Natural killer cell (primary cell): ENCODE measurements around the gene ANKLE2. TPM values are rescaled to one million over a fixed set of nuclear protein-coding genes. Genes with fewer than 3 reads are reported as not detected.

ENCODE experiments used
- ATAC-seq, 3 donors: fragments of 150-1000 bp in 2 of 3; fragments of 200-7000 bp in 1 of 3; cut with Tn5 transposase; 1 replicate in 1 of 3; 2 replicates in 2 of 3; pipeline ENCODE4 v1.10.0; 2021; ENCODE audit warnings: mild to moderate bottlenecking in 2 of 3, moderate library complexity in 2 of 3
- DNase-seq, 2 donors: peaks; one replicate each; pipeline versions ENCODE4 v3.0.0 to v3.0.0-alpha.2; 2013 to 2021; ENCODE audit warnings: mixed read lengths in 1 of 2
- H3K27ac ChIP-seq: one replicate; pipeline ENCODE4 v1.5.1; 2013; ENCODE audit warnings: mild to moderate bottlenecking, low read length
- H3K27me3 ChIP-seq: one replicate; pipeline ENCODE4 v1.6.1; 2013; ENCODE audit warnings: low read length; ENCODE audit not compliant: control insufficient read depth, insufficient read depth
- H3K36me3 ChIP-seq: one replicate; pipeline ENCODE4 v1.6.1; 2013; ENCODE audit warnings: low read length; ENCODE audit not compliant: control insufficient read depth, insufficient read depth
- H3K4me1 ChIP-seq: one replicate; pipeline ENCODE4 v1.6.1; 2013; ENCODE audit warnings: low read length; ENCODE audit not compliant: control insufficient read depth, insufficient read depth
- H3K4me3 ChIP-seq: one replicate; pipeline ENCODE4 v1.5.1; 2013; ENCODE audit warnings: low read length
- H3K9me3 ChIP-seq: one replicate; pipeline ENCODE4 v1.6.1; 2013; ENCODE audit warnings: low read length; ENCODE audit not compliant: control insufficient read depth, insufficient read depth
- H3K27ac Mint-ChIP-seq, 2 donors: one replicate each; pipeline ENCODE4 v1.8.0; 2022; ENCODE audit warnings: mild to moderate bottlenecking in 2 of 2, mixed read lengths in 2 of 2, moderate library complexity in 1 of 2
- H3K27me3 Mint-ChIP-seq, 2 donors: one replicate each; pipeline ENCODE4 v1.8.0; 2022; ENCODE audit warnings: low read depth in 2 of 2, mixed read lengths in 2 of 2
- H3K36me3 Mint-ChIP-seq: one replicate; pipeline ENCODE4 v1.8.0; 2022; ENCODE audit warnings: mixed read lengths
- H3K4me1 Mint-ChIP-seq, 2 donors: one replicate each; pipeline ENCODE4 v1.8.0; 2022; ENCODE audit warnings: mixed read lengths in 2 of 2
- H3K4me3 Mint-ChIP-seq: one replicate; pipeline ENCODE4 v1.8.0; 2022; ENCODE audit warnings: mild to moderate bottlenecking, moderate library complexity, mixed read lengths
- H3K9me3 Mint-ChIP-seq, 2 donors: one replicate each; pipeline ENCODE4 v1.8.0; 2022; ENCODE audit warnings: mixed read lengths in 2 of 2
- CTCF ChIP-seq: fragments of 200-600 bp; IDR thresholded peaks from one replicate; pipeline ENCODE4 v1.8.0; 2022; ENCODE audit warnings: antibody characterized with exemption
- WGBS: methylation state at CpG from one replicate; pipeline ENCODE4 v1.1.7; 2013; ENCODE audit warnings: missing lambda C conversion rate; ENCODE audit not compliant: insufficient coverage; 5-methylcytosine and 5-hydroxymethylcytosine counted together
- intact Hi-C: fragments of 100-400 bp; cut with micrococcal nuclease; formaldehyde crosslinking; loops from one replicate; pipeline ENCODE4 v1.14.2; 2022
- total RNA-seq, 4 donors: library from RNA; stranded (reverse); fragments of 120-200 nt in 1 of 4; gene quantifications; one replicate each; pipeline versions ENCODE4 v1.2.3 to v1.2.4, GENCODE V29; 2013 to 2022

ANKLE2 gene
- total RNA-seq, 3 donors from 2014 or later (not counting 1 experiment from before 2014, with no cell fraction given), result 67.3 to 86.4 (median 84.6) TPM

GRCh38 chr12:132787877-132788276 is 26.2 kb upstream of the ANKLE2 start:
- 92% methylated on average over 15 of the region's 15 CpGs for WGBS

GRCh38 chr12:132786192-132786591 is 24.6 kb upstream of the ANKLE2 start:
- Histone ChIP-seq H3K27me3 (no peaks in the 10 kb centered on the region), H3K9me3 (no peaks in the 10 kb centered on the region), H3K4me3 (no peak overlapping the region), H3K36me3 (peaks cover 64% of the 10 kb centered on the region), H3K27ac (no peak overlapping the region), H3K4me1 (no peaks in the 10 kb centered on the region)
- DNase-seq (no peak), ATAC-seq (no peak)
- Mint-ChIP-seq H3K27me3 (no peaks in the 10 kb centered on the region), H3K9me3 (no peaks in the 10 kb centered on the region), H3K4me3 (no peak overlapping the region), H3K4me1 (peaks cover 0 to under 1% of the 10 kb centered on the region in 2 donors), H3K27ac (no peak overlapping the region), H3K36me3 (no peaks in the 10 kb centered on the region)
- intact Hi-C loops, result no loop called here
- WGBS, result 97% methylated on average over 21 of the region's 21 CpGs
- no peak for TF ChIP-seq CTCF

More at GRCh38 chr12:132787877-132788276, 26.2 kb upstream of the ANKLE2 start:
- H3K27ac ChIP-seq, result no peak overlapping the region
- ATAC-seq, result no peak
- H3K4me1 ChIP-seq, result no peaks in the 10 kb centered on the region
- H3K27ac Mint-ChIP-seq, result peak overlapping the region; percentile 36 to 41
- no peak for DNase-seq
- no peaks in the 10 kb centered on the region for H3K27me3 ChIP-seq
- no peaks in the 10 kb centered on the region for H3K9me3 ChIP-seq
- H3K36me3 Mint-ChIP-seq, result no peaks in the 10 kb centered on the region
- H3K27me3 Mint-ChIP-seq, result no peaks in the 10 kb centered on the region
- H3K36me3 ChIP-seq, result peaks cover 52% of the 10 kb centered on the region
- no peak for TF ChIP-seq CTCF
- H3K4me3 ChIP-seq, result no peak overlapping the region
- no peaks in the 10 kb centered on the region for H3K9me3 Mint-ChIP-seq
- intact Hi-C loops, result no loop called here
- H3K4me3 Mint-ChIP-seq, result no peak overlapping the region
- peaks cover 0 to 9% of the 10 kb centered on the region in 2 donors for H3K4me1 Mint-ChIP-seq

GRCh38 chr12:132784580-132784979 is 22.9 kb upstream of the ANKLE2 start:
- H3K9me3 Mint-ChIP-seq, result no peaks in the 10 kb centered on the region
- ATAC-seq (peak in 1 of 3 donors; percentile 31), DNase-seq (no peak)
- H3K4me3 Mint-ChIP-seq, result no peak overlapping the region
- Histone ChIP-seq H3K36me3 (peaks cover 72% of the 10 kb centered on the region), H3K4me3 (no peak overlapping the region), H3K27me3 (no peaks in the 10 kb centered on the region), H3K27ac (no peak overlapping the region), H3K4me1 (no peaks in the 10 kb centered on the region), H3K9me3 (no peaks in the 10 kb centered on the region)
- H3K27ac Mint-ChIP-seq, result peak overlapping the region in 1 of 2 donors; percentile 64
- WGBS, result 89% methylated on average over 9 of the region's 9 CpGs
- H3K27me3 Mint-ChIP-seq, result no peaks in the 10 kb centered on the region
- intact Hi-C loops, result no loop called here
- no peak for TF ChIP-seq CTCF
- no peaks in the 10 kb centered on the region for H3K36me3 Mint-ChIP-seq
- H3K4me1 Mint-ChIP-seq, result no peaks in the 10 kb centered on the region

- no peaks in the 10 kb centered on the region for H3K9me3 Mint-ChIP-seq
- Histone ChIP-seq H3K4me1 (no peaks in the 10 kb centered on the region), H3K27me3 (no peaks in the 10 kb centered on the region), H3K27ac (no peak overlapping the region), H3K36me3 (peaks cover 70% of the 10 kb centered on the region), H3K4me3 (no peak overlapping the region), H3K9me3 (no peaks in the 10 kb centered on the region)
- H3K27me3 Mint-ChIP-seq, result no peaks in the 10 kb centered on the region
- 88% methylated on average over 22 of the region's 22 CpGs for WGBS
- no peak for TF ChIP-seq CTCF
- H3K4me1 Mint-ChIP-seq, result no peaks in the 10 kb centered on the region
- H3K27ac Mint-ChIP-seq, result no peak overlapping the region
- ATAC-seq (no peak), DNase-seq (no peak)
- H3K36me3 Mint-ChIP-seq, result no peaks in the 10 kb centered on the region
- intact Hi-C loops, result no loop called here
- H3K4me3 Mint-ChIP-seq, result no peak overlapping the region
Measured at GRCh38 chr12:132783917-132784531, 22.4 kb upstream of the ANKLE2 start.
